HEK293 (cell line): ENCODE data around the gene ABR.
A peak's percentile ranks its signal among the peaks of the same experiment; 100 is the strongest.

Source experiments
- CTCF ChIA-PET: fragments of 350-600 bp; formaldehyde crosslinking; extraction: SDS; loops from one replicate; lab custom pipeline; 2021; ENCODE audit warnings: antibody characterized with exemption; lab: Yijun Ruan, JAX
- POLR2A ChIA-PET: fragments of 300-600 bp; formaldehyde crosslinking; extraction: SDS; loops from one replicate; lab custom pipeline; 2020; ENCODE audit warnings: antibody characterized with exemption, inconsistent platforms; lab: Yijun Ruan, JAX
- H3K27ac ChIP-seq: fragments of 200-500 bp; sonication (Bioruptor generic); 2 replicates; pipeline ENCODE4 v1.5.1; 2014; ENCODE audit warnings: low read depth, low read length, control low read depth, inconsistent platforms; ENCODE audit errors: extremely low read depth
- H3K36me3 ChIP-seq, 2 experiments: fragments of 200-500 bp in 1 of 2; sonication (Bioruptor generic) in 1 of 2; 1 replicate in 1 of 2; 2 replicates in 1 of 2; pipeline ENCODE4 v1.5.1; 2014 to 2017; ENCODE audit warnings: inconsistent platforms in 2 of 2, low read length in 2 of 2; ENCODE audit not compliant: control insufficient read depth in 2 of 2, insufficient read depth in 1 of 2
- H3K4me1 ChIP-seq: fragments of 200-500 bp; sonication (Bioruptor generic); 2 replicates; pipeline ENCODE4 v1.5.1; 2014; ENCODE audit warnings: mild to moderate bottlenecking, low read length, inconsistent platforms; ENCODE audit not compliant: control insufficient read depth, insufficient read depth
- H3K4me3 ChIP-seq: 2 replicates; pipeline ENCODE4 v1.5.1; 2011; ENCODE audit warnings: low read depth, mild to moderate bottlenecking, control low read depth, low read length, moderate library complexity
- H3K9me3 ChIP-seq: fragments of 200-500 bp; sonication (Bioruptor generic); 2 replicates; pipeline ENCODE4 v1.5.1; 2014; ENCODE audit warnings: low read depth, low read length, inconsistent platforms; ENCODE audit not compliant: control insufficient read depth, insufficient read depth
- KLF9 ChIP-seq: fragments of 450-650 bp; formaldehyde crosslinking; IDR thresholded peaks from 2 replicates; pipeline ENCODE4 v1.5.1; 2016; ENCODE audit warnings: missing biosample characterization, missing genetic modification characterization, low read depth
- PBX3 ChIP-seq: sonication (generic); formaldehyde crosslinking; IDR thresholded peaks from 2 replicates; pipeline ENCODE4 v1.8.1; 2022; ENCODE audit warnings: mild to moderate bottlenecking, moderate library complexity, missing genetic modification reagents
- REST ChIP-seq: fragments of 450-650 bp; formaldehyde crosslinking; IDR thresholded peaks from 2 replicates; pipeline ENCODE4 v1.5.1; 2016; ENCODE audit warnings: missing biosample characterization, missing genetic modification characterization
- ZBTB44 ChIP-seq: fragments of 450-650 bp; IDR thresholded peaks from 2 replicates; pipeline ENCODE4 v1.5.1; 2018; ENCODE audit warnings: missing biosample characterization, mild to moderate bottlenecking, missing genetic modification characterization
- ZBTB7A ChIP-seq: fragments of 450-650 bp; formaldehyde crosslinking; IDR thresholded peaks from 2 replicates; pipeline ENCODE4 v1.5.1; 2016; ENCODE audit warnings: low read depth, missing biosample characterization, missing genetic modification characterization
- ZNF184 ChIP-seq: fragments of 450-650 bp; IDR thresholded peaks from 2 replicates; pipeline ENCODE4 v1.5.1; 2018; ENCODE audit warnings: missing biosample characterization, mild to moderate bottlenecking, missing genetic modification characterization
- ZNF202 ChIP-seq: fragments of 450-650 bp; formaldehyde crosslinking; IDR thresholded peaks from 2 replicates; pipeline ENCODE4 v1.5.1; 2016; ENCODE audit warnings: missing biosample characterization, missing genetic modification characterization, borderline replicate concordance
- ZNF221 ChIP-seq: fragments of 450-650 bp; formaldehyde crosslinking; IDR thresholded peaks from 2 replicates; pipeline ENCODE4 v1.5.1; 2017; ENCODE audit warnings: missing biosample characterization, missing genetic modification characterization, borderline replicate concordance
- ZNF311 ChIP-seq: fragments of 450-650 bp; formaldehyde crosslinking; IDR thresholded peaks from 2 replicates; pipeline ENCODE4 v1.5.1; 2017; ENCODE audit warnings: missing biosample characterization, missing genetic modification characterization, borderline replicate concordance
- ZNF394 ChIP-seq: fragments of 450-650 bp; formaldehyde crosslinking; IDR thresholded peaks from 2 replicates; pipeline ENCODE4 v1.5.1; 2016; ENCODE audit warnings: missing biosample characterization, missing genetic modification characterization, mild to moderate bottlenecking, moderate library complexity, borderline replicate concordance
- ZNF416 ChIP-seq: fragments of 450-650 bp; formaldehyde crosslinking; IDR thresholded peaks from 2 replicates; pipeline ENCODE4 v1.5.1; 2016; ENCODE audit warnings: missing biosample characterization, missing genetic modification characterization
- ZNF510 ChIP-seq: fragments of 450-650 bp; formaldehyde crosslinking; IDR thresholded peaks from 2 replicates; pipeline ENCODE4 v1.5.1; 2018; ENCODE audit warnings: mild to moderate bottlenecking, missing genetic modification characterization, missing biosample characterization; ENCODE audit not compliant: insufficient replicate concordance
- ZNF585B ChIP-seq: fragments of 450-650 bp; formaldehyde crosslinking; IDR thresholded peaks from 2 replicates; pipeline ENCODE4 v1.5.1; 2016; ENCODE audit warnings: missing biosample characterization, missing genetic modification characterization
- ZNF600 ChIP-seq: fragments of 450-650 bp; formaldehyde crosslinking; IDR thresholded peaks from 2 replicates; pipeline ENCODE4 v1.5.1; 2016; ENCODE audit warnings: missing biosample characterization, missing genetic modification characterization
- ZNF639 ChIP-seq: fragments of 450-650 bp; formaldehyde crosslinking; IDR thresholded peaks from 2 replicates; pipeline ENCODE4 v1.5.1; 2016; ENCODE audit warnings: missing biosample characterization, missing genetic modification characterization
- ZNF692 ChIP-seq: fragments of 450-650 bp; formaldehyde crosslinking; IDR thresholded peaks from 2 replicates; pipeline ENCODE4 v1.5.1; 2016; ENCODE audit warnings: missing biosample characterization, missing genetic modification characterization
- ZNF707 ChIP-seq: fragments of 450-650 bp; formaldehyde crosslinking; IDR thresholded peaks from 2 replicates; pipeline ENCODE4 v1.5.1; 2016; ENCODE audit warnings: missing biosample characterization, missing genetic modification characterization

ABR gene

GRCh38 chr17:1034652-1035210 lies 145.1 kb downstream of the ABR start (continued):
- TF ChIP-seq ZBTB44 (tag by site-specific recombination) (no peak), ZBTB7A (peak; percentile 82; the same call in 1 of the 2 replicates), ZNF585B (tag by site-specific recombination) (no peak), ZNF639 (tag by site-specific recombination) (no peak), ZNF311 (tag by site-specific recombination) (no peak), KLF9 (tag by site-specific recombination) (no peak), REST (tag by site-specific recombination) (no peak), ZNF184 (tag by site-specific recombination) (no peak), PBX3 (CRISPR knock-in tag) (no peak)
- TF ChIP-seq, all 188 proteins: peak for 2

- Histone ChIP-seq H3K36me3 (peaks cover 0 to 29% of the 10 kb centered on the region in 2 experiments; a peak in 1 of 3 replicates), H3K4me3 (no peak overlapping the region), H3K4me1 (no peaks in the 10 kb centered on the region)
- no peak for TF ChIP-seq ZNF221 (tag by site-specific recombination)
- TF ChIP-seq ZNF394, result no peak
- TF ChIP-seq ZNF510 (tag by site-specific recombination), result no peak
- TF ChIP-seq ZNF416 (tag by site-specific recombination), result no peak
- TF ChIP-seq ZNF692 (tag by site-specific recombination), result no peak
- no peak for TF ChIP-seq ZNF707 (tag by site-specific recombination)
- no peak for TF ChIP-seq ZNF202 (tag by site-specific recombination)
- 0 out of 2 replicates have a peak, but pooled peaks have one; percentile 20 for TF ChIP-seq ZNF600 (tag by site-specific recombination)
- TF ChIP-seq, all 188 proteins: peak for 1
- POLR2A ChIA-PET, result no interaction called here
- CTCF ChIA-PET, result interaction anchor here (0.6 to 1.0 kb wide), 2 partner anchors 15 to 22 kb away, joined by 3 to 4 read pairs; no protein-coding TSS in a partner anchor
- Histone ChIP-seq H3K9me3 (no peaks in the 10 kb centered on the region), H3K27ac (no peak overlapping the region)
Measured at GRCh38 chr17:1033503-1033902, 146.3 kb downstream of the ABR start.
